Measurements from ENCODE around the gene FOXK1.

GRCh38 chr7:4745265-4745919 lies 63.3 kb downstream of the FOXK1 start:
- TF ChIP-seq POLR2A (IDR thresholded peaks at IDR 0.05; ENCODE audit: extremely low read depth, insufficient read length): no peak
- TF ChIP-seq CTCF (IDR thresholded peaks at IDR 0.05; ENCODE audit: low read depth, low read length): no peak
